Subcutaneous adipose tissue (tissue), 4 donors: Measurements from ENCODE around the gene SDSL. TPM values are rescaled to one million over a fixed set of nuclear protein-coding genes. Genes with fewer than 3 reads are reported as not detected.

Experiments
- CTCF ChIP-seq: fragments of 450-650 bp; IDR thresholded peaks from one replicate; pipeline ENCODE4 v1.5.1; 2016; ENCODE audit warnings: low read depth, mild to moderate bottlenecking, control low read depth, antibody characterized with exemption, moderate library complexity
- total RNA-seq, 4 donors: library from RNA; depleted of rRNA; stranded (reverse); fragments of >200 nt; gene quantifications; one replicate each; pipeline ENCODE4 v1.1.0, GENCODE V29; 2016

SDSL gene
- total RNA-seq, 4 donors from 2014 or later: 2.9 to 12.1 (median 6.3) TPM

- TF ChIP-seq CTCF: no peak
Measured at GRCh38 chr12:113436993-113437728, 15.0 kb downstream of the SDSL start.

GRCh38 chr12:113437729-113438100 lies 15.5 kb downstream of the SDSL start:
- no peak for TF ChIP-seq CTCF

GRCh38 chr12:113438523-113439300 lies 16.5 kb downstream of the SDSL start:
- TF ChIP-seq CTCF: no peak

- no peak for TF ChIP-seq CTCF
Measured at GRCh38 chr12:113439301-113439597, 17.1 kb downstream of the SDSL start.

- no peak for TF ChIP-seq CTCF
Measured at GRCh38 chr12:113439606-113440030, 17.4 kb downstream of the SDSL start.

GRCh38 chr12:113440336-113440735 lies 18.2 kb downstream of the SDSL start:
- TF ChIP-seq CTCF: no peak

GRCh38 chr12:113440947-113441782 lies 19.0 kb downstream of the SDSL start:
- TF ChIP-seq CTCF: no peak
